NCI-H2107 treated with DMSO at 0.1 percent for 48 hours (cell line): ENCODE results near the gene TSPAN5.
A peak's percentile ranks its signal among the peaks of the same experiment; 100 is the strongest.

Experiments used
- DNase-seq: peaks from one replicate; lab custom pipeline; 2025; ENCODE audit not compliant: unreplicated experiment; lab: John Stamatoyannopoulos, UW

Gene TSPAN5

GRCh38 chr4:98673978-98674377 lies 15.6 kb upstream of the TSPAN5 start:
- DNase-seq = no peak

- DNase-seq = no peak
Observed at GRCh38 chr4:98673288-98673644, 14.9 kb upstream of the TSPAN5 start.

- DNase-seq = peak; percentile 2
Observed at GRCh38 chr4:98672583-98673287, 14.3 kb upstream of the TSPAN5 start.

DNA sequence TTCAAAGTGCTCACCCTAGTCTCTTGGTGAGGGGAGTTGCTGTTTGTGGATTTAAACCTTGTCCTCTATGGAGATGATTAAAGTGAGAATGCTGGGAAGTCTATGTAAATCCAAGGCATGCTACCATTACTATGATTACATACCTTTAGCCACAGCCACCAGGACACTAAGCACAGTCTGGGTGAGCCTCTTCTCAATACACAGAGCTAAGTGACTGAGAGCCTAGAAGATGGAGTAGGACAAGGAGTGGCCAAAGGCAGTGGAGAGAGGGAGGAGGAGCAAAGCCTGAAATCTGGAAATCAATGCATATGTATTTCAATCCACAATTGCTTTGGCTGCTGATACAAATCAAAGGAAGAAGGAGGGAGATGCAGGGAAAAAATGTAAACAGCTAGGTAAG lies 12.7 kb upstream of the TSPAN5 start:
- DNase-seq = no peak

- DNase-seq = no peak
Observed at GRCh38 chr4:98670186-98670585, 11.8 kb upstream of the TSPAN5 start.

- no peak for DNase-seq
Observed at GRCh38 chr4:98669577-98669976, 11.2 kb upstream of the TSPAN5 start.

DNA sequence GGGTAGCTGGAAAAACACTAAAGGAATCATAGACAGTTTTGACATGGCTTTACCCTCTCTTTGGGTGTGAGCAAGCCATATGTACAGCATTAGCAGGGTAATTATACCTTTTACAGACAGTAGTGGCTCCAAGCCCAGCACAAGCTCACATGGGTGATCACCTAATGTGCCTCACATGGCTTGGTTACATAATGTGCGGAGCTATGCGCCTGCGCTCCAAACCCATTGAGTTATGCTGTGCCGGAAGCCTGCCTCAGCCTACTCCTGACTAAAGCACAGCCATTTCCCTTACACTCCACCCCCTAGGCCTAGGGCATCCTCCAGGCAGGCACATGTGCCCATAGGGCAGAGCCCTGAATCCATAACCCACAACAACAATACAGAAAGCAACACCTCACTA lies 6.5 kb upstream of the TSPAN5 start:
- no peak for DNase-seq

GRCh38 chr4:98663226-98664006 lies 5.0 kb upstream of the TSPAN5 start:
- DNase-seq = no peak

DNA sequence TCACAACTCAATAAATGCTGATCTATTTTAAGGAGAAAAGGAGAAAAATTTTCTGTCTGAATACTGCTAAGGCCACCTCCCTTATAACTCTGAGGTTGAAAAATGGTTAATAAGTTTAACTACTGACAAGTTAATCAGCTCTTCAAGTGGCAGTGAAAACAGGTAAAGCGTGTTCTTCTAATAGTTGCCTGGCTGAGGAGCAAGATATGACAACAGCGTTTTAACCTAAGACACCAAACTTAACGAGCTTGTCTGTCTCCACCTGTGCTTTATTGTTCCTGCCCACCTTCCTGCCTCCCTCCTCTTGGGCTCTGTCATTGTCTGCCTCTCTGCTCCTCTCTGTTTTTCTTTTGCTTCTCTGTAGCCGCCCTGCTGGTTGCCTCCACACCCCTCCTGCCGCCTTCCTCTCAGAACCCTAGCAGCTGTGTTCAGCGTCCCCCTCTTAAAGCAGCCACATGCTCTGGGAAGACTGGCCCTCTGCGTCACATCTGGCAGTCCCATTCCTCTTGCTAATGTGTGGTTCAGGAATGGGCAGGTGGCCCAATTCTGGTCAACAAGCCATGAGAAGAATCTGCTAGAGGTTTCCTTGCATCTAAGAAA lies 4.3 kb upstream of the TSPAN5 start:
- DNase-seq = no peak

DNA sequence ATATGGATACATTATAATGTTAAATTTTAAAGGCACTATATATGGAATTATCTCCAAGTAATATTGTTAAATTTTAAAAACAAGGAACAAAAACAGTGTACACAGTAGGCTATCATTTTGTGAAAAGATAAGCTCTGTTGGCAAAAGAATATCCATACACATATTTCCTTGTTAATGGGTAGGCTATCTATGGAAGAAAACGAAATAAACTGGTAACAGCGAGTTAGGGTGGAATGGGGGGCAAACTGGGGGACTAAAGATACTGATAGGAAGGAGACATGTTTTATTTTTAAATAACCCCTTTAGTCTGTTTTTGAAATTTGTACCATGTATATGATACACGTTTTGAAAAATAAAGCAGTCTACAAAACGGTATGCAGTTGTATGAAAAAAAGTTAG lies 3.6 kb upstream of the TSPAN5 start:
- DNase-seq = no peak

- DNase-seq = no peak
Observed at GRCh38 chr4:98661371-98662054, 3.1 kb upstream of the TSPAN5 start.

DNA sequence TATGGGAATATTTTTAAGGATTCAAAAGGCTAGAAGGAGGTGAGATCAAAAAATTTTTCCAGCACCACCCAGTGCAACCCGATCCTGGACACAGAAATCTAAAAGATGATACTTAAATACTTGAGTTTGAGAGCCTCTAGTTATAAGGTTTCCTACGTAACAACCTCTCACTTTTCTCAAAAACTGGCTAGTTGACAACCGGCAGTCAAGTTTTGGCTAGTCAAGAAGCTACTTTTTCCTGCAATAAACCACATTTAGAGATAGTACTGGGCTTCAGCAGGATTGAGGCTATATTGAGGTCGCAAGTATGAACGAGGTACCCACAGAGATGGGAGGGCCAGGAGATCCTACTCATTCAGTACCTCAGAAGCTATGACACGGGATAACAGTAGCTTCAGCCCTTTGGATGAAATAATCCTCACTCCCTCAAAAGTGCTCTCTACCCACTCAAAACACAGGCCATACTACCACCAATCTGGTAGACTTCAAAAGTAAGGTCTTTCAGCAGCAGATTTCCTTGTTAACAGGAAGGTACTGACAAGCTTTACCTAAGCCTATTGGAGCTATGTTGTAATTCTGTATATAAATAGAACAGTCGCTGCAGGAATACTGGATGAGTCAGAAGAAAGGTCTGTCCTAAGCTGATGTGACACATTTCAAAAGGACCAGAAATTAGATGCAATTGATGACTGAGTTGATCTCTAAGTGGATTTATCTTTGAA lies 1.5 kb upstream of the TSPAN5 start:
- no peak for DNase-seq

DNA sequence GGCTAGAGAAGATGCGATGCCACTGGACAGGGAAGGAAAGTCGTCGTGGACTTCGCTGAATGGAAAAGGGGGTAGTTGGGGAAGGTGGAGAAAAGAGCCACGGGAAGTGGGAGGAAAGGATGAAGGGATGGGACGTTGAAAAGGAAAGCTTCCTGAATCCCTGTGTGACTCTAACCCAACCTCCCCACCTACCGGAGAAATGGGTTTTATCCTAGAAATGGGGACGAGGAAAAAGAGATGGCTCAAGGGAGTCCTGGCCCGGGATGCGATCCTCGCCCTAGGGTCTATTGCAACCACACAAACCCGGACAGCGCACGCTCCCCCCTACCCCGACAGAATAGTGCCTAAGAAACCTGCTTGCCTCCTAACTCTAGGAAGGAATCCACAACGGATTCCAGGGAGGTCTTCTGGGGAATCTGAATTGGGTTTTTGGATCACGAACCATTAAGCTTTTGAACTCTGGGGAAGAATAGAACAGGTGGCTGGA lies 738 bp upstream of the TSPAN5 start:
- no peak for DNase-seq

- DNase-seq = no peak
Observed at GRCh38 chr4:98657531-98658286, 702 bp downstream of the TSPAN5 start.

- DNase-seq = no peak
Observed at GRCh38 chr4:98656886-98657285, 1.5 kb downstream of the TSPAN5 start.

DNA sequence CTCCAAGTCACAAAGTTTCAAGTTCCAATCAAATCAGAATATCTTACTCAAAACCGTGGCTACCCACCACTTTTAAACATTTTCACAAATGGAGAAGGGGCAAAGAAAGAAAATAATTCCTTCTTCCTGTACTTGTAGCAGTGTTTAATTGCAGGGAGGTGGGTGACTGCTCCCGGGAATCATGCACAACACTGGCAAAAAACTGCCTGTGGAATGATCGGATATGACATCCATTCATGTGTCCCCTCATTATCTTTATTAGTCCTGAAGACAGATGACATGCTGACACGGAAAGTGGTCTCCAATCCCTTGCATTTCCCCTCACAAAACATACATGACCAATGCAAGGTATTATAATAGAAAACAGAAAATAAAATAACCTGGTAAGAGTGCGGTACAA lies 2.0 kb downstream of the TSPAN5 start:
- DNase-seq = no peak

- no peak for DNase-seq
Observed at GRCh38 chr4:98653890-98654867, 4.2 kb downstream of the TSPAN5 start.

GRCh38 chr4:98652996-98653395 lies 5.4 kb downstream of the TSPAN5 start:
- DNase-seq = no peak

DNA sequence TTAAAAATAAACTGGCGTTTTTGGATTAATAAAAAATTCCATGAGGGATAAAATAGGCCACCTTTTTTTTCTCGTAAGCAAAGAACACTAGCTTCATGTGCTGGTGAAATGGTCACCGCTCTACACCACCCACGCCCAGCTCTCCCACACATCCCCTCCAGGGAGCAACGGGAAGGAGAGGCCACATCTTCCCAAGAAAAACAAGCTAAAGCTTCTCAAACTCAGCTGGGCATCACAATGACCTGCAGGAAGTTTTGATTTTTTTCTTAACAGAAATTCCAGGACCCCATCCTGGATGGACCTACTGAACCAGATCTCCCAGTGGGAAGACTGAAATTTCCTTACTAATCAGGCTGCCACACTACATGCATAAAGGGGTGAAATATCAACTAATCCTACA lies 9.8 kb downstream of the TSPAN5 start:
- no peak for DNase-seq
